PC-3 (cell line): Measurements from ENCODE around the gene PUS3.

Experiments
- EZH2 ChIP-seq: fragments of 300-600 bp; sonication (generic); IDR thresholded peaks from one replicate; pipeline ENCODE4 v1.6.1; 2017; ENCODE audit warnings: antibody characterized with exemption, mild to moderate bottlenecking, low read length; ENCODE audit not compliant: unreplicated experiment
- EZH2phosphoT487 ChIP-seq: fragments of 300-600 bp; sonication (generic); IDR thresholded peaks from 2 replicates; pipeline ENCODE4 v1.6.1; 2018; ENCODE audit warnings: mild to moderate bottlenecking, antibody characterized with exemption, low read length, borderline replicate concordance
- TF ChIP-seq, protein P1 (sequence below): fragments of 300-600 bp; sonication (generic); conservative IDR thresholded peaks from 2 replicates; pipeline ENCODE4 v1.5.1; 2017; ENCODE audit warnings: antibody characterized with exemption, low read depth, mild to moderate bottlenecking, low read length

DNA sequence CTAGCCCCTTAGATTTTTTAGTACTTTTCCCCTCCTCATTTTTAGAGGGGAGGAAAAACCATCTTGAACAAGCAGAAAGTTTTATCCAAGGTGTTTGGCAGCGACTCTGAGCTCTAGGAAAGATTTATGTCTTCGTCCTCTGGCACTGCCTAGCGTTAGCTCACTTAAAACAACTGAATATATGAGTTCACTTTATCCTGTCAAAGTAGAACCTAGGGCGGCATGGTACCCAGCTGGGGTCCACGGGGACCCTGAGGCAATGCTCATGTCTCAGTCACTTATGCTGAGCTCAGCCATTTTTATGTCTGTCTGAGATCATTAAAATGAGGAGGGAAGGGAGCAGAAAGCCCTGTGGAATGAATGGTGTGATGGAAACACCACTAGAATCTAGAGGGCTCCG is 28.7 kb upstream of the PUS3 start:
- TF ChIP-seq, protein P1, sequence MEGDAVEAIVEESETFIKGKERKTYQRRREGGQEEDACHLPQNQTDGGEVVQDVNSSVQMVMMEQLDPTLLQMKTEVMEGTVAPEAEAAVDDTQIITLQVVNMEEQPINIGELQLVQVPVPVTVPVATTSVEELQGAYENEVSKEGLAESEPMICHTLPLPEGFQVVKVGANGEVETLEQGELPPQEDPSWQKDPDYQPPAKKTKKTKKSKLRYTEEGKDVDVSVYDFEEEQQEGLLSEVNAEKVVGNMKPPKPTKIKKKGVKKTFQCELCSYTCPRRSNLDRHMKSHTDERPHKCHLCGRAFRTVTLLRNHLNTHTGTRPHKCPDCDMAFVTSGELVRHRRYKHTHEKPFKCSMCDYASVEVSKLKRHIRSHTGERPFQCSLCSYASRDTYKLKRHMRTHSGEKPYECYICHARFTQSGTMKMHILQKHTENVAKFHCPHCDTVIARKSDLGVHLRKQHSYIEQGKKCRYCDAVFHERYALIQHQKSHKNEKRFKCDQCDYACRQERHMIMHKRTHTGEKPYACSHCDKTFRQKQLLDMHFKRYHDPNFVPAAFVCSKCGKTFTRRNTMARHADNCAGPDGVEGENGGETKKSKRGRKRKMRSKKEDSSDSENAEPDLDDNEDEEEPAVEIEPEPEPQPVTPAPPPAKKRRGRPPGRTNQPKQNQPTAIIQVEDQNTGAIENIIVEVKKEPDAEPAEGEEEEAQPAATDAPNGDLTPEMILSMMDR = no peak
- TF ChIP-seq EZH2phosphoT487 (no peak), EZH2 (no peak)
